Endothelial cell of umbilical vein (primary cell): ENCODE data around the gene RORB. TPM values are rescaled to one million over a fixed set of nuclear protein-coding genes. Genes with fewer than 3 reads are reported as not detected.

ENCODE experiments used
- BruUV-seq: library from RNA; stranded (reverse); fragments of 400-500 nt; replicated peaks from 2 replicates; lab custom pipeline; 2021; lab: Mats Ljungman, UMichigan
- CTCF ChIA-PET: fragments of 300-600, 350-600 bp; sonication (Branson Sonifier 250); formaldehyde crosslinking; loops from one replicate; lab custom pipeline; 2021; ENCODE audit warnings: antibody characterized with exemption, inconsistent platforms; lab: Charles Lee
- POLR2A ChIA-PET: fragments of 300-600, 350-600 bp; sonication (Branson Sonifier 250); formaldehyde crosslinking; loops from one replicate; lab custom pipeline; 2021; ENCODE audit warnings: antibody characterized with exemption, inconsistent platforms; lab: Charles Lee
- DNase-seq: peaks from one replicate; pipeline ENCODE4 v3.0.0-alpha.2; 2011; ENCODE audit warnings: low read depth, low spot score
- FAIRE-seq: peaks from 2 replicates; lab custom pipeline; 2011; peaks lifted over from hg19 to GRCh38; lab: Jason Lieb, UNC
- H2AFZ ChIP-seq: 2 replicates; pipeline ENCODE4 v1.6.0; 2012; ENCODE audit warnings: low read depth, low read length, control low read depth, inconsistent platforms
- H3K27ac ChIP-seq: 2 replicates; pipeline ENCODE4 v1.5.1; 2011; ENCODE audit warnings: low read depth, mild to moderate bottlenecking, control low read depth, low read length, moderate library complexity; ENCODE audit not compliant: insufficient read depth
- H3K27me3 ChIP-seq, 2 experiments: 2 replicates each; pipeline versions ENCODE4 v1.6.0 to v1.6.1; 2011; ENCODE audit warnings: low read length in 2 of 2, mixed read lengths in 1 of 2; ENCODE audit not compliant: control insufficient read depth in 2 of 2, insufficient read depth in 2 of 2
- H3K36me3 ChIP-seq, 2 experiments: 2 replicates in 1 of 2; 3 replicates in 1 of 2; pipeline ENCODE4 v1.5.1; 2011; ENCODE audit warnings: low read length in 2 of 2, mild to moderate bottlenecking in 1 of 2, moderate library complexity in 1 of 2; ENCODE audit not compliant: control insufficient read depth in 2 of 2, insufficient read depth in 2 of 2; ENCODE audit errors: extremely low read depth in 1 of 2
- H3K4me1 ChIP-seq: 3 replicates; pipeline ENCODE4 v1.5.1; 2011; ENCODE audit warnings: mild to moderate bottlenecking, low read length; ENCODE audit not compliant: control insufficient read depth, insufficient read depth; ENCODE audit errors: extremely low read depth
- H3K4me2 ChIP-seq: 2 replicates; pipeline ENCODE4 v1.6.1; 2011; ENCODE audit warnings: low read length, control low read depth, mixed read lengths; ENCODE audit not compliant: insufficient read depth
- H3K4me3 ChIP-seq, 3 experiments: fragments of 200-600 bp in 1 of 3; sonication (generic), shearing (Covaris generic) in 1 of 3; replicated peaks in 1 of 3; 2 replicates each; pipeline ENCODE4 v1.5.1; 2011 to 2016; ENCODE audit warnings: control low read depth in 3 of 3, low read length in 3 of 3, mild to moderate bottlenecking in 2 of 3, inconsistent platforms in 1 of 3, low read depth in 1 of 3, moderate library complexity in 1 of 3; ENCODE audit not compliant: insufficient read depth in 1 of 3
- H3K79me2 ChIP-seq: 2 replicates; pipeline ENCODE4 v1.6.0; 2012; ENCODE audit warnings: low read length, inconsistent platforms; ENCODE audit not compliant: control insufficient read depth, insufficient read depth
- H3K9ac ChIP-seq: replicated peaks from 2 replicates; pipeline ENCODE3; 2011; ENCODE audit warnings: low read length, control low read depth; ENCODE audit not compliant: insufficient read depth; ENCODE audit errors: extremely low read depth
- H3K9me1 ChIP-seq: replicated peaks from 3 replicates; pipeline ENCODE4 v1.6.0; 2011; ENCODE audit warnings: mild to moderate bottlenecking, low read length; ENCODE audit not compliant: control insufficient read depth, insufficient read depth; ENCODE audit errors: extremely low read depth
- H3K9me3 ChIP-seq: replicated peaks from 2 replicates; pipeline ENCODE4 v1.5.1; 2012; ENCODE audit warnings: low read length, inconsistent platforms; ENCODE audit not compliant: control insufficient read depth, insufficient read depth
- H4K20me1 ChIP-seq: replicated peaks from 2 replicates; pipeline ENCODE3; 2011; ENCODE audit warnings: mild to moderate bottlenecking, low read length; ENCODE audit not compliant: control insufficient read depth, insufficient read depth; ENCODE audit errors: extremely low read depth
- CTCF ChIP-seq, 2 donors: IDR thresholded peaks; 1 replicate in 1 of 2; 2 replicates in 1 of 2; pipeline ENCODE4 v1.5.1; 2011; ENCODE audit warnings: low read length in 2 of 2, mild to moderate bottlenecking in 2 of 2, moderate library complexity in 2 of 2, control low read depth in 1 of 2, inconsistent platforms in 1 of 2, low read depth in 1 of 2; ENCODE audit not compliant: insufficient read depth in 1 of 2; ENCODE audit errors: extremely low read depth in 1 of 2
- EZH2 ChIP-seq: IDR thresholded peaks from 2 replicates; pipeline ENCODE4 v1.6.1; 2012; ENCODE audit warnings: borderline replicate concordance, low read depth, mild to moderate bottlenecking, moderate library complexity, low read length, inconsistent platforms; ENCODE audit not compliant: severe bottlenecking
- FOS ChIP-seq: IDR thresholded peaks from 2 replicates; pipeline ENCODE4 v1.6.1; 2011; ENCODE audit warnings: mild to moderate bottlenecking, low read length, moderate library complexity, borderline replicate concordance; ENCODE audit not compliant: insufficient read depth
- GATA2 ChIP-seq: IDR thresholded peaks from 2 replicates; pipeline ENCODE4 v1.7.0; 2011; ENCODE audit warnings: low read depth, mild to moderate bottlenecking, moderate library complexity, mixed read lengths, low read length; ENCODE audit not compliant: insufficient read length, insufficient read depth
- JUN ChIP-seq: IDR thresholded peaks from 2 replicates; pipeline ENCODE4 v1.6.1; 2011; ENCODE audit warnings: borderline replicate concordance, low read depth; ENCODE audit not compliant: insufficient read length, insufficient read depth
- MAX ChIP-seq: IDR thresholded peaks from 2 replicates; pipeline ENCODE4 v1.6.1; 2011; ENCODE audit not compliant: insufficient read depth, insufficient read length
- MYC ChIP-seq: IDR thresholded peaks from one replicate; pipeline ENCODE4 v1.6.1; 2011; ENCODE audit warnings: mild to moderate bottlenecking, low read depth, low read length
- POLR2A ChIP-seq: IDR thresholded peaks from 2 replicates; pipeline ENCODE4 v1.6.1; 2012; ENCODE audit warnings: low read depth, mild to moderate bottlenecking, control low read depth, low read length
- POLR2AphosphoS5 ChIP-seq: IDR thresholded peaks from 2 replicates; pipeline ENCODE4 v1.6.1; 2012; ENCODE audit warnings: low read depth, mild to moderate bottlenecking, control low read depth, low read length, moderate library complexity; ENCODE audit not compliant: insufficient read depth
- dilution Hi-C: fragments of 300-500 bp; cut with MboI; formaldehyde crosslinking; loops from one replicate; pipeline ENCODE4 v1.15.0; 2019; ENCODE audit warnings: low sequenced_read_pairs; ENCODE audit not compliant: extremely low pct_ligation_motif_present
- intact Hi-C: fragments of 100-400 bp; cut with micrococcal nuclease; formaldehyde crosslinking; loops from one replicate; pipeline ENCODE4 v1.10.0; 2022
- polyA plus RNA-seq, 4 experiments: library from polyadenylated mRNA; depleted of rRNA in 3 of 4; stranded (reverse) in 3 of 4; unstranded in 1 of 4; fragments of >200 nt; gene quantifications; 2 replicates each; pipeline versions ENCODE4 v1.2.1 to v1.2.3, GENCODE V29; 2011 to 2012; ENCODE audit warnings: missing spikeins in 1 of 4
- total RNA-seq: library from RNA; stranded (reverse); gene quantifications from 2 replicates; pipeline ENCODE4 v1.2.3, GENCODE V29; 2021

Gene RORB
- total and polyA plus RNA-seq, 2 donors (not counting 3 experiments of a cell fraction or from before 2014, with no cell fraction given), result not detected

- Histone ChIP-seq H3K36me3 (no peaks in the 10 kb centered on the region), H3K9ac (no peak overlapping the region), H3K4me1 (no peaks in the 10 kb centered on the region), H2AFZ (no peak overlapping the region), H3K27ac (no peak overlapping the region), H3K4me3 (no peak overlapping the region), H3K9me3 (no peaks in the 10 kb centered on the region), H4K20me1 (no peaks in the 10 kb centered on the region), H3K79me2 (no peaks in the 10 kb centered on the region), H3K9me1 (no peaks in the 10 kb centered on the region), H3K27me3 (no peaks in the 10 kb centered on the region), H3K4me2 (no peak overlapping the region)
- intact Hi-C loops, result no loop called here
- POLR2A ChIA-PET, result no interaction called here
- TF ChIP-seq FOS (no peak), JUN (no peak), POLR2AphosphoS5 (no peak), POLR2A (no peak), MYC (no peak), EZH2 (no peak), CTCF (IDR thresholded peaks at IDR 0.05; ENCODE audit: extremely low read depth in 1 of 2, insufficient read depth in 1 of 2, low read depth in 1 of 2, low read length in 2 of 2) (no peak)
- FAIRE-seq (no peak), DNase-seq (no peak)
- CTCF ChIA-PET, result no interaction called here
- BruUV-seq, result no TSS peak
- dilution Hi-C loops, result no loop called here
Measured at GRCh38 chr9:74681906-74682305, 184.8 kb downstream of the RORB start.

- H3K27me3 ChIP-seq, result no peaks in the 10 kb centered on the region
- POLR2A ChIA-PET, result no interaction called here
Measured at GRCh38 chr9:74683322-74683721, 186.2 kb downstream of the RORB start.

More at GRCh38 chr9:74683322-74683721, 186.2 kb downstream of the RORB start:
- TF ChIP-seq EZH2 (no peak), MYC (no peak), POLR2A (no peak), JUN (no peak), CTCF (IDR thresholded peaks at IDR 0.05; ENCODE audit: extremely low read depth in 1 of 2, insufficient read depth in 1 of 2, low read depth in 1 of 2, low read length in 2 of 2) (no peak), POLR2AphosphoS5 (no peak), MAX (no peak), FOS (no peak), GATA2 (no peak)
- Histone ChIP-seq H2AFZ (no peak overlapping the region), H3K79me2 (no peaks in the 10 kb centered on the region), H3K4me2 (no peak overlapping the region), H3K9me1 (no peaks in the 10 kb centered on the region), H3K4me3 (no peak overlapping the region), H3K9ac (no peak overlapping the region), H3K36me3 (no peaks in the 10 kb centered on the region), H3K27ac (no peak overlapping the region), H3K4me1 (no peaks in the 10 kb centered on the region), H3K9me3 (no peaks in the 10 kb centered on the region), H4K20me1 (no peaks in the 10 kb centered on the region)
- DNase-seq, result no peak
- no peak for FAIRE-seq
- no TSS peak for BruUV-seq
- intact Hi-C loops, result no loop called here
- CTCF ChIA-PET, result no interaction called here
- dilution Hi-C loops, result no loop called here
